ENCODE results near the gene GPN1. TPM values are rescaled to one million over a fixed set of nuclear protein-coding genes. Genes with fewer than 3 reads are reported as not detected.

GPN1 gene
- total and polyA plus RNA-seq, 2 of the 8 experiments (the other 6 are each of a cell fraction or from before 2014, with no cell fraction given): 38.7 to 43.5 TPM

- TF ChIP-seq GTF2F1 (IDR thresholded peaks at IDR 0.05; ENCODE audit: borderline replicate concordance, low read depth, low read length) (no peak), SIRT6 (IDR thresholded peaks at IDR 0.05; ENCODE audit: low read length) (no peak), PHF8 (conservative IDR thresholded peaks at IDR 0.05; ENCODE audit: low read depth, low read length) (no peak)
These were observed 51.7 kb downstream of the GPN1 start (continued) for GRCh38 chr2:27680571-27680970.
